NOMO-1 (cell line): Measurements from ENCODE around the gene PRSS50.

ENCODE experiments used
- DNase-seq, 2 experiments: peaks; one replicate each; lab custom pipeline; 2025; ENCODE audit not compliant: unreplicated experiment in 2 of 2; lab: John Stamatoyannopoulos, UW

PRSS50 gene

DNA sequence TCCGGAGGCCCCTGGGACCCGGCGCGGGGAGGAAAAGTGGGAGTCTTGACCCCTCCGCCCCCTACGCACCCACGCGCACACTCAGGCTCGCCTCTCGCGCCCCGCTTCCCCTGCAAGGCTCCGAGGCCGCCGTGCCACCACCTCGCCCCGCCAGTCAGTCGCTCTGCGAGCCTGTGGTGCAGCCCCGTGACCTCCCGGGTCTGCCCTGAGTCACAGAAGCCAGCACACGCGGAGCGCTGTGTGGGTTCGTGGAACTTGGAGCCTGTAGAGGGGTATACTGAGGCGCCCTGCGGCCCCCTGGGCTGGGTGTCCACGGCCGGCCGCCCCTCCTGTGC is 23.8 kb downstream of the PRSS50 start:
- DNase-seq: no peak

- DNase-seq: peak in 1 of 2 experiments; percentile 15
Measured at GRCh38 chr3:46693038-46693891, 24.4 kb downstream of the PRSS50 start, which contains the start of gene ALS2CL. Gene ALS2CL (minus strand): TSS chr3:46693679. CDS start chr3:46689440, 4,239 bp downstream.

DNA sequence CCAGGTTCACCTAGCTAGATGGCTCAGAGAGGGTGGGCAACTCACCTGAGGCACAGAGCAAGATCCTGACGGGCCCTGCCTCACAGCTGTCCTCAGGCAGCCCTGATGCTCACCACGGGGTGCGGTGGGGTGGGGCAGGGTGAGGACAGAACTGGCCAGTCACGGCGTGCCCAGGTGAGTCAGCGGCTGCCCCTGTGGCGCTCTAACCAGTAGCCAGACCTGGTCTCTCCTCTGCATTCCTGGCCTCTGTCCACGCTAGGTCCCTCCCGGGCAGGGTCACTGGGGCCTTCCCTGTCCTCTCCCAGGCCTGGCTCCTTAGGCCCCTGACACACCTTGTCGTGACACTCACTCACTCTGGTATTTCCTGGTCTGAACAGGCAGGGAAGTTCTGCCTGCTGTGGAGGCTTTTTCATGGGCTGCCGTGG is 25.1 kb downstream of the PRSS50 start:
- DNase-seq: no peak

DNA sequence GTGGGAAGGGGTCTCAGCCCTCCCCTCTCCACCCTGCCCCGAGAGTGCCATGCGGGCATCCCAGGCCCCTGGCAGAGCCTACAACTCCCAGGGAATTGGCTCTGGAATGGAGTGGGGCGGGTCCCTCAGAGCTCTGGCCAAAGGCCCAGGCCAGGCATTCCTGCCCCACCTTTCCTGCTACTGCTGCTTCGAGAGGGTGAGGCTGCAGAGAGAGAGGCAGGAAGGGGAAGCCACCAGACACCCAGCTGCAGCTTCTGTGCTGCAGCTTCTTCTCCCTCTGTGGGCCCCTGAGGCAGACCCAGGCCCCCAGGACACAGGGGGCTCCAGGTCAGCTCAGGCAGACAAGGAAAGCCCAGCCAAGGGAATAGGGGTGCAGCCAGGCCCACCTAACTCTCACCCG is 26.9 kb downstream of the PRSS50 start:
- no peak for DNase-seq

DNA sequence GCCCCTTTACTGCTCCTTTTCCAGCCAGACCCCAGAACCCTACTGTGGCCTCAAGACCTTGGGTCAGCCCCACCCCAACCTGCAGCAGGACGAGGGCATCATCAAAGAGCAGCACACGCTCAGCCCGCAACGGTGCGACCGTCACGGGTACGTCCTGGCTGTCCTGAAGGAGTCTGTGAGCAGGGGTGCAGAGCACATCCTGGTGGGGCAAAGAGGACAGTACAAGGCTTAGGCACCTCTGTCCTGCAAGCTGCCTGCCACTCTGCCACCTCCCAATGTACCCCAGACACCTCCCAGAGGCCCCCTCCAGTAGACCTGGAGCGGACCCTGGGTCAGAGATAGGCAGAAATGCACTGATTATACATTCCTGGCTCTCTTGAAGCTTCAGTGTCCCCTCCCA is 32.2 kb downstream of the PRSS50 start:
- no peak for DNase-seq

- DNase-seq: no peak
Measured at GRCh38 chr3:46684891-46685290, 32.8 kb downstream of the PRSS50 start.

DNA sequence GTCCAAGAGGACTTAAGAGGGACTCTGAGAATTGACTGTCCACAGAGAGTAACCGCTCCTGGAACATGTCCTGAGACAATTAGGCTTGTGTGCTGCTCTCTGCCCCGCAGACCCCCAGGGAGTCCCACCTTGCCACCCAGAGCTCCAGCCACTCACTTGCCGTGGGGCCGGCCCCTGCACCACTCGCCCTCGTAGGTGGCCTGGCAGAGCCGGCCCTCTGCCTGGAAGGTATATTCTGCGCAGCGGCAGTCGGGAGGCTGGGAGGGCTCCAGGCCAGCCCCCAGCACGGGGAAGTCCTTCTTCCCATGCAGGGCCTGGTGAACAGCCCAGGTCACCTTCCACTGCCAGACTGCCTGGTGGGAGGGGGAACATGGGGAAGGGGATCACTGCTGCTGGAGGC is 34.7 kb downstream of the PRSS50 start:
- DNase-seq: no peak

- DNase-seq: peak in 1 of 2 experiments; percentile 9
Measured at GRCh38 chr3:46681856-46682540, 35.7 kb downstream of the PRSS50 start.

GRCh38 chr3:46681387-46681786 is 36.3 kb downstream of the PRSS50 start:
- no peak for DNase-seq

DNA sequence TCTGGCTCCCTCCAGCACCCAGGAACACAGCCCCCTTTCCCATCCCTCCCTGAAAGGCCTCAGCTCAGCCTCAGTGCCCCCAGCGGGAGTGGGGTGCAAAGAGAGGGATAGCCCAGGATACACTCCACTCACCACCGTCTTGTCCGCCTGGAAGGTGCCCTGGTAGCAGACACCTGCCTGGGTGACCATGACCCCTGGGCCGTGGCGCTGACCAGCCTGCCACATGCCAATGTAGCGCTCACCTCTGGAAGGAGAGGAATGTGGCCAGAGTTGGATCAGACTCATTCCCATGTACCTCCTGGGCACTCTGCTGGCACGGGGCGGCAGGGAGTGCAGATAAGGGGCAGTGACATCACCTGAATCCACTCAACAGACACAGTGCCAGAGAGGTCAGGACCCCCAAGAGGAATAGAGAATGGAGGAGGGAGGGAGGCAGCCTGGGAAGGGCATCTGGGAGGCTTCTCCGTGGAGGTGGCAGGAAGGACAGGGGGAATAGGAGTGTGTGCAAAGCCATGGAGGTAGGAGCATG is 37.3 kb downstream of the PRSS50 start:
- no peak for DNase-seq

- DNase-seq: no peak
Measured at GRCh38 chr3:46679681-46680080, 38.0 kb downstream of the PRSS50 start.

DNA sequence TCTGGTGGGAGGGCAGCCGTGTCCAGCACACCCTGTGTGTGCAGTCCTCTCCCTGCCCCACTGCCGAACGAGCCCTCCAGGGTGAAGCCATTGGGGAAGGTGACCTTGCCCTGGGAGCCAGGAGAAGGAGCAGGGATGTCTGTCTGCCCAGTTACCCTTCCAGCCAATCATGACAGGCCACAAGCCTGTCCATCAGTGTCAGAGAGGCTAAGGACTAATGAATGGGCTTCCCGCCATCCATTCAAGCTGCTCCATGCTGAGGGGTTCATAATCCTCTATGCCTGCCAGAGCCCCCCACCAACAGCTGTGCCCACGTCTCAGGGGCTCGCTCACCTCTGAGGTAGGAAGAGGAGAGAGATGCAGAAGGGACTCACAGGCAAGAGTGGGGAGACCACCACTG is 39.4 kb downstream of the PRSS50 start:
- no peak for DNase-seq

DNA sequence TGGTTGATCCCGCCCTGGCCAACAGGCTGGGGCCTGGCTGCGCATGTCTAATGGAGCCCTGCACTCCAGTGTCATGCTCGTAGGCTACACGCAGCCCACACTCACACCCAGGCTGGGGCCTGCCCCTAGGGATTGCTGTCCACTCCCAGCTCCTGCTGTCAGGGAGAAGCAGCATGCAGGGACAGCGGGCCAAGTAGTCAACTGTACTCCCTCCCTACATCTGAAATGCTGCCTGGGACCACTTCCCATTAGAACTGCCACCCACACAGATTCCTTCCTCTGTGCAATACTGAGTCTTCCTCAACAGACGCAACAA is 40.3 kb downstream of the PRSS50 start:
- DNase-seq: no peak

DNA sequence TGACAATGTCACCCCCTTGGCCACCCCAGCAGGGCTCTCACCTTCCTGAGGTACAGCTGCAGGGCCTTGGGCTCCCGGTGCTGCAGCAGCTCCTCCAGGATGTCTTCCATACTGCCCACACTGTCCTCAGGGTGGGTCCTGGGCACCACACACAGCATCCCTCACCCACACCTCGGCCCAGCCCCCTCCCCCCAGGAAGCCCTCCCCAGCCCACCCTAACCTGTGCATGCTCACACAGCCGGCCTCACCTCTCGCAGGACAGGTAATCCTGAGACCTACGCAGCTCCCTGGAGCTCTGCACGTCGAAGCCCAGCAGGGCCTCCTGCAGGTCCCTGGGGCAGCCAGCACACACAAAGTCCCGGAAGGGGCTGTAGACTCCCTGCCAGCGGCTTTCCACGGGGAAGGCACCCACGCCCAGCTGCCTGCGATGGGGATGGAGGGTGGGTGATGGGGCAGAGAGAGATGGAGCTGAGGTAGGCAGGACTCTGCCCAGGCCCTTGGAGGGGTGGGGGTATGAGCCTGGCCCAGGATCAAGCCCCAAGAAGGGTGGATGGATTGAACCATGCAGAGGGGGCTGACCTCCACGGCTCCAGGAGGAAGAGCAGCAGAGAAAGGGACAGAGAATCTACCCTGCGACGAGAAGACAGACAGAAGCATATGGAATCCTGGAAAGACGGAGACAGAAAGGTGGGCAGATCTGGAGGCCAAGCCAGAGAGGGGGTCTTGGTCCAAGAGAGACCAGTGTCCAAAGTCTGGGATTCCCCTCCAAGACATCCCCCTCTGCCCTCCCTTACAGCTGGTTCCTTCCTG is 40.9 kb downstream of the PRSS50 start:
- no peak for DNase-seq

- DNase-seq: no peak
Measured at GRCh38 chr3:46675843-46676567, 41.7 kb downstream of the PRSS50 start.

- DNase-seq: no peak
Measured at GRCh38 chr3:46675426-46675825, 42.2 kb downstream of the PRSS50 start.

GRCh38 chr3:46674031-46674845 is 43.4 kb downstream of the PRSS50 start:
- DNase-seq: no peak

- DNase-seq: no peak
Measured at GRCh38 chr3:46673151-46674030, 44.3 kb downstream of the PRSS50 start.

DNA sequence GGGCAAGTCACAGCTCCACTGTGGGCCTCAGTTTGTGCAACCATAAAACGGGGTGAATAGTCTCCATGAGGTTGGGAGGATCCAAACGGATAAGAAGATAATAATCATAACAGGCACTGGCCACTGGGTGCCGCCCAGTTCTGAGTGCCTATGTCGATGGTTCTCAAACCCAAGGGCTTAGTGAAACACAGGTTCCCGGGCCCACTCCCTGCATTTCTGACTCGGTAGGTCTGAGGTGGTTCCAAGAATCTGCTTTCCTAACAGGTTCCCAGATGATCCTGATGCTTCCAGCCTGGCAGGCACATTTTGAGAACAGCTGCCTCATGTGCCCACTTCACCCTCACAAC is 45.3 kb downstream of the PRSS50 start:
- DNase-seq: no peak
